NCI-H2107 treated with DMSO at 0.1 percent for 48 hours (cell line): ENCODE data around the gene RIOK3.
"Not testable (repeated sequence)": the region's sequence is repeated elsewhere in the genome, so short reads cannot be mapped to it uniquely, and the experiment has no call there.

ENCODE experiments used
- DNase-seq: peaks from one replicate; lab custom pipeline; 2025; ENCODE audit not compliant: unreplicated experiment; lab: John Stamatoyannopoulos, UW

RIOK3 gene

DNA sequence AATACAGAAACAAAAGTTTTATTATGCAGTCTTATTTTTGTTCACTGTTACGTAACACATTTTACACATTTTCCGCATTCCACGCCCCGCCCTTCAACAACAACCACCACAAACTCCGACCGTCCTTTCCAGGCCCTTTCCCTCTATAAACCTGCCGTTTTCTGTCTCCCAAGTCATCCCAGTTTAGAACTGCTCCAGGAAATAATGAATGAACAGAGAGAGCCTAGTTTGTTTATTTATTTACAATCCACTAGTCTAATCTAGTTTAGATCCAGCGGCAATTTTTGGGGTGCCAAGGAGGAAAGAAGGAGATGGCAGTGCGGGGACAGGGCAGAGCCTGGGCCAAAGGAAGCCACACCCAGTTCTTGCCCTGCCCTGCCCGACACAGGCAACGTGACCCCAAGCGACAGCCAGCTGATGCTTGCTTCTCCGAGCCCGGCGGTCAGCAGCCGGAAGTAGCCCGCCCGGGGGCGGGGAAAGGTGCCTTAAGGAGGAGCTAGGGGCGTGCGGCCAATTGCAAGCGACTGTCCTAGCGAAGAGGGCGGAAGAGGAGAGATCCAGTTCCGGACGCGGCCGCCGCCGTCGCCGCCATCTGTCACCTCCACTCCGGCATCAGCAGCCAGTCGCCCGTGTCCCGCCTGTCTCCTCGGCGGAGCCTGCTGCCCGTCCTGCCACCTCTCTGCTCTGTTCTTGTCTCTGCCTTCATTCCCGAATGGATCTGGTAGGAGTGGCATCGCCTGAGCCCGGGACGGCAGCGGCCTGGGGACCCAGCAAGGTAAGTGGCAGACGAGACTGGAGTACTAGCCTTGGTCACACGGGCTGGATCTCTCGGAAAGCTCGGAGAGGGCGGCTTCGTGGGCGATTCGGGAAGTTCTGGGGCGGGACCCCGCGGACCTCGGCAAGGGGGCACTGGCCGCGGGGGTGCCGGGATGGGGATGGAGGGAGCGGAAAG lies at the start of gene RIOK3:
Gene RIOK3 (plus strand): TSS at position 560 of the 952 bp plus-strand sequence. CDS start 153 bp downstream, at position 713.
- peak; percentile 58 for DNase-seq

DNA sequence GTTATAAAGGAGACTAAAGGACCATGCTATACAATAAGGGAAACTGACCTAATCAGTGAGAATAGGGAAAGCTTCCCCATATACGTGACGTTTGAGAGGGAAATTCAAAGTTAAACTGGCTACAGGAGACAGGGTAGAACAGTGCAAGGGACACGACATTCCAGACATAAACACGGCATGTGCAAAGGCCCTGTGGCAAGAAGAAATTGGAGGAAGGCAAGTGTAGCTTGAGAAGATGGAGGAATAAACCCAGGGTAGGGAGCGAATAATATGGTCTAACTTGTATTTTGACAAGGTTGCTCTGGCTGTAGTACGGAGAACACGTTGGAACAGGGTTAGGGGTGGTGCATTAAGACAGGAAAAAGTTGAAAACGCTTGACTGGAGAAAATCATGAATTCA lies 49.8 kb upstream of the RIOK3 start:
- no peak for DNase-seq

GRCh38 chr18:23405636-23406035 lies 47.5 kb upstream of the RIOK3 start:
- no peak for DNase-seq

GRCh38 chr18:23406271-23406787 lies 46.8 kb upstream of the RIOK3 start:
- DNase-seq = no peak

GRCh38 chr18:23412351-23412964 lies 40.6 kb upstream of the RIOK3 start:
- DNase-seq = no peak

DNA sequence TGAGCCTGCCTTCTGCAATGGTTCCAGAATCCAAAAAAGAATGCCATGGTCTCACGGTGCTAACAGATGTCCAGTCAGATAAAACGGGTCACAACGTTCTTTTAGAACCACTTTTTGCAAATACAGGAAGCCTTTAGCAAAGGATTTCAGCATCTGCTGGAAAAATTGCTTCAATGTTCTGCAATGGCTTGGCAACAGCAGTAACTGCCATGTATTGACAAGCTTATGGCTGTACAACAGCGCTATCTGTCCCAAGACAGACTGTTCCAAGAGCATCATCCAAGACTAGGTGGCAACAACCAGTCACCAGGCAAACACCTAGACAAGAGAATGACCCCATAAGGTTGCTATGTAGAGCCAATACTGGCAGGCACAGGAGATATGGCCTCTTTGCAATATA lies 37.6 kb upstream of the RIOK3 start:
- no peak for DNase-seq

GRCh38 chr18:23416298-23416697 lies 36.8 kb upstream of the RIOK3 start:
- DNase-seq = no peak

GRCh38 chr18:23421277-23421676 lies 31.8 kb upstream of the RIOK3 start:
- DNase-seq = no peak

GRCh38 chr18:23422751-23423418 lies 30.2 kb upstream of the RIOK3 start:
- no peak for DNase-seq

GRCh38 chr18:23424616-23425015 lies 28.5 kb upstream of the RIOK3 start:
- DNase-seq = no peak

- DNase-seq = no peak
These were observed 24.3 kb upstream of the RIOK3 start for GRCh38 chr18:23428821-23429220.

GRCh38 chr18:23429538-23429937 lies 23.5 kb upstream of the RIOK3 start:
- not testable (repeated sequence) for DNase-seq

- DNase-seq = no peak
These were observed 19.7 kb upstream of the RIOK3 start for GRCh38 chr18:23433360-23433759.

GRCh38 chr18:23437357-23438045 lies 15.6 kb upstream of the RIOK3 start:
- no peak for DNase-seq

DNA sequence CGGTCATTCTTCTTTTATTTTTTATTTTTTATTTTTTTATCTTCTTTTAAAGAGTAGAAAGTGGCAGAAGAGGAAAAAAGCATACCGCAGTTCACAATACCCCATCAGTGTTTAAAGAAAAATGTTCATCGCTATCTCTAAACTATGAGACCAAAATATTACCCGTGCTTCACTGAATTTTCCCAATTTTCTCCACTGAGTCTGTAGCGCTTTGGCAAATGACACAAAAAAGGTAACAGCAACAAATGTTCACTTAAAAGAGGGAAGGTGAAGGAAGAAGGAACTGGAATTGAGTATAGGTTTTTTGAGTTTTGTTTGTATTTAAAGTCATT lies 15.1 kb upstream of the RIOK3 start:
- DNase-seq = no peak

DNA sequence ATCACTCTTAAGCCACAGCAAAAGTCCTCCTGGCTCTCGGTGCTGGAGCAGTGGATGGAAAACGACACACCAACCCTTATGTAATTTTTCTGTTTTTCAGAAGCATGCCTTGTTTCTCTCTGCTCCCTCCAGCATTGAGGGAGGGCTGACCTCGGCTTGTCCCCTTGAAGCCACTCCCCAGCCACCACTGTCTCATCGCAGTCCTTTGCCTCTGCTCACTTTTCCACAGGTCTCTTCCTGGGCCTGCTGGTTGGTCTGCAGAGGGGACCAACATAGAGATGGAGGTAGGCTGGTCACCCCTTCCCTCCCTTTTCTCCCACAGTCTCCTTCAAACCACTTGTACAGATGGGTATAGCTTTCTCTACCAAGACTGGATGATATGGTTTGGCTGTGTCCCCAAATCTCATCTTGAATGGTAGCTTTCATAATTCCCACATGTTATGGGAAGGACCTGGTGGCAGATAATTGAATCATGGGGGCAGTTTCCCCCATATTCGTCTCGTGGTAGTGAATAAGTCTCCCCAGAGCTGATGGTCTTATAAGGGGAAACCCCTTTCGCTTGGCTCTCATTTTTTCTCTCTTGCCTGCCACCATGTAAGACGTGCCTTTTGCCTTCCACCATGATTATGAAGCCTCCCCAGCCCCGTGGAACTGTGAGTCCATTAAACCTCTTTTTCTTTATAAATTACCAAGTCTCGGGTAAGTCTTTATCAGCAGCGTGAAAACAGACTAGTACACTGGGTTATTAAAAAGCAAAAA lies 14.3 kb upstream of the RIOK3 start:
- no peak for DNase-seq

- no peak for DNase-seq
These were observed 13.0 kb upstream of the RIOK3 start for GRCh38 chr18:23440131-23440530.

- no peak for DNase-seq
These were observed 10.1 kb upstream of the RIOK3 start for GRCh38 chr18:23442958-23443357.

GRCh38 chr18:23448291-23448690 lies 4.8 kb upstream of the RIOK3 start:
- DNase-seq = no peak

- no peak for DNase-seq
These were observed 3.1 kb upstream of the RIOK3 start for GRCh38 chr18:23450022-23450421.
